Measurements from ENCODE around the gene MCC. TPM values are rescaled to one million over a fixed set of nuclear protein-coding genes. Genes with fewer than 3 reads are reported as not detected.

MCC gene
- total RNA-seq, 1 experiment from 2014 or later: 7.1 TPM

- no peak for TF ChIP-seq CTCF (conservative IDR thresholded peaks at IDR 0.05; ENCODE audit: low read depth, low read length)
- Histone ChIP-seq H3K79me2 (ENCODE audit: low read length) (no peaks in the 10 kb centered on the region), H3K27me3 (ENCODE audit: low read length) (0 out of 2 replicates have a peak, but pooled peaks cover 5% of the 10 kb centered on the region), H3K4me3 (ENCODE audit: low read length) (no peak overlapping the region), H3K27ac (ENCODE audit: low read length) (no peak overlapping the region), H3K9ac (ENCODE audit: low read length) (no peak overlapping the region), H3K4me2 (ENCODE audit: low read length) (no peak overlapping the region), H3K36me3 (ENCODE audit: low read depth, low read length) (no peaks in the 10 kb centered on the region), H2AFZ (ENCODE audit: low read length) (no peak overlapping the region), H4K20me1 (ENCODE audit: low read length) (no peaks in the 10 kb centered on the region), H3K9me2 (replicated peaks; ENCODE audit: low read length) (no peaks in the 10 kb centered on the region), H3K9me3 (ENCODE audit: low read length) (no peaks in the 10 kb centered on the region), H3K4me1 (ENCODE audit: insufficient read depth, low read length) (peaks cover 20% of the 10 kb centered on the region), H3F3A (ENCODE audit: low read length, unreplicated experiment) (no peaks in the 10 kb centered on the region)
- no TSS peak for BruUV-seq (replicated peaks)
- CTCF ChIA-PET: no interaction called here
- DNase-seq (peak; percentile 63), ATAC-seq (peak; percentile 65)
- intact Hi-C loops (cut with micrococcal nuclease): loop anchor here (5.0 kb wide), 1 partner anchor 61 kb away; no protein-coding TSS in a partner anchor
- POLR2A ChIA-PET (ENCODE audit: unreplicated experiment): no interaction called here
These were observed 257.3 kb downstream of the MCC start for GRCh38 chr5:113230711-113231652.

- no TSS peak for BruUV-seq (replicated peaks)
- no peak overlapping the region for H3K4me2 ChIP-seq (ENCODE audit: low read length)
- H4K20me1 ChIP-seq (ENCODE audit: low read length): no peaks in the 10 kb centered on the region
- intact Hi-C loops (cut with micrococcal nuclease): no loop called here
- TF ChIP-seq EZH2 (IDR thresholded peaks at IDR 0.05; ENCODE audit: low read length, unreplicated experiment): no peak
- TF ChIP-seq CTCF (conservative IDR thresholded peaks at IDR 0.05; ENCODE audit: low read depth, low read length): no peak
- no peak for TF ChIP-seq EZH2phosphoT487 (IDR thresholded peaks at IDR 0.05; ENCODE audit: borderline replicate concordance, low read length)
- H3K4me1 ChIP-seq (ENCODE audit: insufficient read depth, low read length): peaks cover 17% of the 10 kb centered on the region; the same call in 1 of the 2 replicates
- H2AFZ ChIP-seq (ENCODE audit: low read length): no peak overlapping the region
- POLR2A ChIA-PET (ENCODE audit: unreplicated experiment): no interaction called here
- no peak overlapping the region for H3K27ac ChIP-seq (ENCODE audit: low read length)
- H3K36me3 ChIP-seq (ENCODE audit: low read depth, low read length): no peaks in the 10 kb centered on the region
- no peak overlapping the region for H3K9ac ChIP-seq (ENCODE audit: low read length)
- no peaks in the 10 kb centered on the region for H3K79me2 ChIP-seq (ENCODE audit: low read length)
- CTCF ChIA-PET: no interaction called here
- ATAC-seq (no peak), DNase-seq (no peak)
- no peaks in the 10 kb centered on the region for H3F3A ChIP-seq (ENCODE audit: low read length, unreplicated experiment)
- no peaks in the 10 kb centered on the region for H3K9me3 ChIP-seq (ENCODE audit: low read length)
- no peak overlapping the region for H3K4me3 ChIP-seq (ENCODE audit: low read length)
- 0 out of 2 replicates have a peak, but pooled peaks cover 5% of the 10 kb centered on the region for H3K27me3 ChIP-seq (ENCODE audit: low read length)
- H3K9me2 ChIP-seq (replicated peaks; ENCODE audit: low read length): no peaks in the 10 kb centered on the region
These were observed 260.5 kb downstream of the MCC start for GRCh38 chr5:113227798-113228197.

- H3K9me3 ChIP-seq (ENCODE audit: low read length): no peaks in the 10 kb centered on the region
- TF ChIP-seq CTCF (conservative IDR thresholded peaks at IDR 0.05; ENCODE audit: low read depth, low read length) (no peak), EZH2phosphoT487 (IDR thresholded peaks at IDR 0.05; ENCODE audit: borderline replicate concordance, low read length) (no peak), EZH2 (IDR thresholded peaks at IDR 0.05; ENCODE audit: low read length, unreplicated experiment) (no peak)
- peaks cover 12% of the 10 kb centered on the region for H3K4me1 ChIP-seq (ENCODE audit: insufficient read depth, low read length)
- CTCF ChIA-PET: no interaction called here
- H3K9ac ChIP-seq (ENCODE audit: low read length): no peak overlapping the region
- H3K4me3 ChIP-seq (ENCODE audit: low read length): no peak overlapping the region
- no peak overlapping the region for H2AFZ ChIP-seq (ENCODE audit: low read length)
- no peak for DNase-seq
- H3K36me3 ChIP-seq (ENCODE audit: low read depth, low read length): no peaks in the 10 kb centered on the region
- POLR2A ChIA-PET (ENCODE audit: unreplicated experiment): no interaction called here
- H3K79me2 ChIP-seq (ENCODE audit: low read length): no peaks in the 10 kb centered on the region
- no TSS peak for BruUV-seq (replicated peaks)
- no peak overlapping the region for H3K27ac ChIP-seq (ENCODE audit: low read length)
- no peaks in the 10 kb centered on the region for H3F3A ChIP-seq (ENCODE audit: low read length, unreplicated experiment)
- H3K9me2 ChIP-seq (replicated peaks; ENCODE audit: low read length): no peaks in the 10 kb centered on the region
- intact Hi-C loops (cut with micrococcal nuclease): no loop called here
- ATAC-seq: no peak
- 0 out of 2 replicates have a peak, but pooled peaks cover 5% of the 10 kb centered on the region for H3K27me3 ChIP-seq (ENCODE audit: low read length)
- no peaks in the 10 kb centered on the region for H4K20me1 ChIP-seq (ENCODE audit: low read length)
- H3K4me2 ChIP-seq (ENCODE audit: low read length): no peak overlapping the region
These were observed 262.0 kb downstream of the MCC start for GRCh38 chr5:113226116-113226736.

Measured in PC-3 (cell line).